OCI-LY7 (cell line): ENCODE measurements around the gene RBSN. TPM values are rescaled to one million over a fixed set of nuclear protein-coding genes. Genes with fewer than 3 reads are reported as not detected.

ENCODE experiments used
- BruUV-seq: library from RNA; stranded (reverse); fragments of 400-500 nt; replicated peaks from 2 replicates; lab custom pipeline; 2021; lab: Mats Ljungman, UMichigan
- CTCF ChIA-PET: fragments of 300-600 bp; sonication (Branson Sonifier 250); formaldehyde crosslinking; loops from one replicate; lab custom pipeline; 2022; ENCODE audit warnings: antibody characterized with exemption; ENCODE audit not compliant: unreplicated experiment; lab: Charles Lee
- POLR2A ChIA-PET: fragments of 300-600 bp; sonication (Branson Sonifier 250); formaldehyde crosslinking; loops from one replicate; lab custom pipeline; 2022; ENCODE audit warnings: antibody characterized with exemption; lab: Charles Lee
- DNase-seq: peaks from one replicate; pipeline ENCODE4 v3.0.0-alpha.2; 2015; ENCODE audit warnings: low spot score
- H2AFZ ChIP-seq: fragments of 200-600 bp; sonication (generic), shearing (Covaris generic); 2 replicates; pipeline ENCODE4 v1.6.1; 2014; ENCODE audit warnings: mild to moderate bottlenecking, antibody characterized with exemption, low read length, moderate library complexity
- H3K27ac ChIP-seq: fragments of 200-600 bp; sonication (generic); 2 replicates; pipeline ENCODE4 v1.5.1; 2014; ENCODE audit warnings: mixed run types, low read depth, mild to moderate bottlenecking, moderate library complexity, low read length, inconsistent platforms; ENCODE audit not compliant: poor library complexity, severe bottlenecking
- H3K36me3 ChIP-seq: fragments of 200-600 bp; sonication (generic); 2 replicates; pipeline ENCODE4 v1.6.1; 2014; ENCODE audit warnings: mild to moderate bottlenecking, antibody characterized with exemption, low read length, moderate library complexity, mixed read lengths; ENCODE audit not compliant: insufficient read depth
- H3K4me1 ChIP-seq: fragments of 200-600 bp; sonication (generic); 2 replicates; pipeline ENCODE4 v1.5.1; 2014; ENCODE audit warnings: mild to moderate bottlenecking, low read length; ENCODE audit not compliant: insufficient read depth, poor library complexity, severe bottlenecking
- H3K4me2 ChIP-seq: fragments of 200-600 bp; sonication (generic); 2 replicates; pipeline ENCODE4 v1.6.1; 2014; ENCODE audit warnings: mild to moderate bottlenecking, low read length
- H3K4me3 ChIP-seq: fragments of 200-600 bp; sonication (generic); 2 replicates; pipeline ENCODE4 v1.5.1; 2014; ENCODE audit warnings: mild to moderate bottlenecking, low read depth, low read length; ENCODE audit not compliant: poor library complexity, severe bottlenecking
- H3K79me2 ChIP-seq: fragments of 200-600 bp; sonication (generic); 2 replicates; pipeline ENCODE4 v1.6.1; 2016; ENCODE audit warnings: low read depth, mild to moderate bottlenecking, low read length, moderate library complexity, mixed read lengths; ENCODE audit not compliant: insufficient read depth
- H3K9me2 ChIP-seq: fragments of 200-600 bp; sonication (generic); 2 replicates; pipeline ENCODE4 v1.6.1; 2016; ENCODE audit warnings: mild to moderate bottlenecking, low read length, mixed read lengths; ENCODE audit not compliant: insufficient read depth
- H3K9me3 ChIP-seq: fragments of 200-600 bp; sonication (generic); 2 replicates; pipeline ENCODE4 v1.6.1; 2014; ENCODE audit warnings: mild to moderate bottlenecking, mixed run types, low read length, mixed read lengths
- H4K20me1 ChIP-seq: fragments of 200-600 bp; sonication (generic); 2 replicates; pipeline ENCODE4 v1.6.1; 2014; ENCODE audit warnings: mild to moderate bottlenecking, antibody characterized with exemption, low read length, moderate library complexity, mixed read lengths; ENCODE audit not compliant: insufficient read depth
- CTCF ChIP-seq: fragments of 200-600 bp; sonication (generic); conservative IDR thresholded peaks from 2 replicates; pipeline ENCODE4 v1.5.1; 2014; ENCODE audit warnings: mild to moderate bottlenecking, antibody characterized with exemption, low read length, moderate library complexity, mixed read lengths
- EZH2phosphoT487 ChIP-seq: fragments of 200-600 bp; sonication (generic); IDR thresholded peaks from 2 replicates; pipeline ENCODE4 v1.6.1; 2018; ENCODE audit warnings: low read depth, borderline replicate concordance, mild to moderate bottlenecking, mixed run types, antibody characterized with exemption, low read length, moderate library complexity, mixed read lengths
- intact Hi-C: fragments of 100-400 bp; cut with micrococcal nuclease; formaldehyde crosslinking; loops from one replicate; pipeline ENCODE4 v1.10.0; 2022; ENCODE audit not compliant: unreplicated experiment
- total RNA-seq, 2 experiments: library from RNA; depleted of rRNA in 1 of 2; stranded (reverse); fragments of >200 nt in 1 of 2; shearing (Covaris generic) in 1 of 2; gene quantifications; 2 replicates each; pipeline ENCODE4 v1.2.3, GENCODE V29; 2014 to 2022

The RBSN gene
- total RNA-seq, 2 experiments from 2014 or later = 13.3 to 21.4 TPM

- Histone ChIP-seq H3K9me2 (no peaks in the 10 kb centered on the region), H4K20me1 (no peaks in the 10 kb centered on the region), H3K4me3 (no peak overlapping the region), H3K27ac (no peak overlapping the region), H3K79me2 (peaks cover under 1% of the 10 kb centered on the region; the same call in 1 of the 2 replicates), H3K9me3 (no peaks in the 10 kb centered on the region), H3K4me2 (no peak overlapping the region), H3K36me3 (peaks cover 85% of the 10 kb centered on the region), H2AFZ (no peak overlapping the region), H3K4me1 (no peaks in the 10 kb centered on the region)
- ChIA-PET CTCF (interaction anchor here (0.6 kb wide), 1 partner anchor 405 kb away, joined by 3 read pairs; no protein-coding TSS in a partner anchor), POLR2A (interaction anchor here (1.1 to 1.3 kb wide), 2 partner anchors 8 to 13 kb away, joined by 8 to 9 read pairs; no protein-coding TSS in a partner anchor)
- no peak for DNase-seq
- no TSS peak for BruUV-seq
- no peak for TF ChIP-seq EZH2phosphoT487
- no peak for TF ChIP-seq CTCF
- intact Hi-C loops = no loop called here
Measured at GRCh38 chr3:15091575-15091974, 7.4 kb downstream of the RBSN start.

GRCh38 chr3:15089201-15089600 is 9.7 kb downstream of the RBSN start:
- POLR2A ChIA-PET = interaction anchor here (0.6 to 1.2 kb wide), 3 partner anchors 12 to 1393 kb away, joined by 3 to 4 read pairs (median 3); no protein-coding TSS in a partner anchor
- no peak for DNase-seq
- intact Hi-C loops = no loop called here
- Histone ChIP-seq H3K79me2 (no peaks in the 10 kb centered on the region), H3K9me3 (no peaks in the 10 kb centered on the region), H3K4me2 (no peak overlapping the region), H3K4me1 (no peaks in the 10 kb centered on the region), H3K9me2 (no peaks in the 10 kb centered on the region), H4K20me1 (no peaks in the 10 kb centered on the region), H3K27ac (no peak overlapping the region), H3K36me3 (peaks cover 85% of the 10 kb centered on the region), H3K4me3 (no peak overlapping the region), H2AFZ (no peak overlapping the region)
- CTCF ChIA-PET = interaction anchor here (0.5 kb wide), 1 partner anchor 28 kb away, joined by 3 read pairs; no protein-coding TSS in a partner anchor
- no peak for TF ChIP-seq EZH2phosphoT487
- TF ChIP-seq CTCF = no peak
- BruUV-seq = no TSS peak

GRCh38 chr3:15086699-15087098 is 12.2 kb downstream of the RBSN start:
- no peaks in the 10 kb centered on the region for H4K20me1 ChIP-seq
- CTCF ChIA-PET = no interaction called here
- BruUV-seq = no TSS peak

More at GRCh38 chr3:15086699-15087098, 12.2 kb downstream of the RBSN start:
- TF ChIP-seq CTCF (no peak), EZH2phosphoT487 (no peak)
- no peaks in the 10 kb centered on the region for H3K9me2 ChIP-seq
- no peaks in the 10 kb centered on the region for H3K4me1 ChIP-seq
- intact Hi-C loops = no loop called here
- no peak overlapping the region for H3K4me3 ChIP-seq
- H3K9me3 ChIP-seq = no peaks in the 10 kb centered on the region
- DNase-seq = no peak
- POLR2A ChIA-PET = interaction anchor here (0.6 kb wide), 1 partner anchor 1645 kb away, joined by 3 read pairs; no protein-coding TSS in a partner anchor
- no peak overlapping the region for H3K27ac ChIP-seq
- H3K4me2 ChIP-seq = no peak overlapping the region
- H3K36me3 ChIP-seq = peaks cover 86% of the 10 kb centered on the region
- H2AFZ ChIP-seq = no peak overlapping the region
- no peaks in the 10 kb centered on the region for H3K79me2 ChIP-seq
